Measurements from ENCODE around the gene MSRB1.
A peak's percentile ranks its signal among the peaks of the same experiment; 100 is the strongest.

GRCh38 chr16:1991135-1991551, 48.1 kb upstream of the MSRB1 start:
- TF ChIP-seq CTCF (IDR thresholded peaks at IDR 0.05 in 8 of 11, conservative IDR thresholded peaks at IDR 0.05 in 3 of 11) (no peak), POLR2A (IDR thresholded peaks at IDR 0.05) (peak in 2 of 3 donors; percentile 6 to 14), POLR2AphosphoS5 (IDR thresholded peaks at IDR 0.05) (peak; percentile 33 to 83 (median 81))

All from spleen (tissue), 7 donors.